HG02884 (cell line): Measurements from ENCODE around the gene CRYBB2.
"Not testable (repeated sequence)": the region's sequence is repeated elsewhere in the genome, so short reads cannot be mapped to it uniquely, and the experiment has no call there.

Experiments used
- ATAC-seq: cut with Tn5 transposase; IDR thresholded peaks from one replicate; pipeline ENCODE4 v1.9.1; 2021; ENCODE audit warnings: mild to moderate bottlenecking, moderate library complexity; ENCODE audit not compliant: unreplicated experiment

The CRYBB2 gene

GRCh38 chr22:25199731-25200520 is 19.5 kb upstream of the CRYBB2 start, which contains the start of gene CRYBB3:
CRYBB3 (plus strand) TSS chr22:25199858; CDS start chr22:25201397, 1,539 bp downstream.
- no peak for ATAC-seq

DNA sequence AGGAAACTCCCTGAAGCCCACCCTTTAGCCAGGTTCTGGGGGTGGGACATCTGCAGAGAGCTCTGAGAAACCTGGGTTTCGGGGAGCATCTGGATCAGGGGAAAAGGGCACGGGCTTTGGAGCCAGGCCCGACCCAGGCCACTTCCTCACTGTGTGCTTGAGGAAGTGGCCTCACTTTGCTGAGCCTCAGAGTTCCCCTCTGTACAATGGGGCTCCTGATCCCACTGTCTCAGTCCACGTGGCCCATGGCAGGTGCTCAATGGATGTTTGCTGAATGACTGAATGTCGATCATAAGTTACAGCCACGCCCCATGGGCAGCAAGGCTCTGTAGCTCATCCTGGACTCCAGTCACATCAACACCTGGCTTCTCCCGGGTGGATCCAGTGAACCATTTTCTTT is 18.5 kb upstream of the CRYBB2 start:
- ATAC-seq: no peak

DNA sequence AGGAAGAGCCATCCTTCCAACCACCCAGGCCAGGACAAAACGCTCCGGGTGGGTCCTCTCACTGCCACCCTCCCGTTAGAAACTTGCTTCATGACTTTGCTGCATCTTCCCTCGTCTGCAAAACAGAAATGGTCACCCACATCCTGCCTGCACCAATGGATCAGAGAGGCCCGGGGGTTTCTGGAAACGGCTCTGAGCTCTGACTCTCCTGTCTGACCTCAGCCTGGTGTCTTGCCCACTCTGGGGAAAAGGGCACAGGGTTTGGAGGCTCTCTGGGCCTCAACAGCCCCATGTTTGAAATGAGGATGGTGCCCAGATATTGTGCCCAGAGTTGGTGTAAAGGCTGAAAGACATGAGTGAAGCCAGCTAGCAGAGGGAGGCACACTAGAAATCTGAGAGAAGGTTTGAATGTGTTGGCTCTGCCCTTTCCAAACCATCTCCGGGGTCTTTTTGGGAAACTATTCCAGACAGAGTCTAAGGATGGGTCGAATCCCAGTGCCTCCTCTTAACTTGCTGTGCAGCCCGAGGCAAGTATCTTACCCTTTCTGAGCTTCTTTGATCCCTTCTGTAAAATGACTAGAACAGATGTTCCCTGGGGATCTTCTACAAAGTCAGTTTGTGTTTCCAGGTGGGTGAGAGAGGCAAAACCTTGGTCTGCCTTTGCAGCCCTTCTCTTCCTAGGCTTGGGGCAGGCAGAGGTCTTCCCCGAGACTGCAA is 17.7 kb upstream of the CRYBB2 start:
- ATAC-seq: no peak

GRCh38 chr22:25202290-25202921 is 17.0 kb upstream of the CRYBB2 start:
- no peak for ATAC-seq

DNA sequence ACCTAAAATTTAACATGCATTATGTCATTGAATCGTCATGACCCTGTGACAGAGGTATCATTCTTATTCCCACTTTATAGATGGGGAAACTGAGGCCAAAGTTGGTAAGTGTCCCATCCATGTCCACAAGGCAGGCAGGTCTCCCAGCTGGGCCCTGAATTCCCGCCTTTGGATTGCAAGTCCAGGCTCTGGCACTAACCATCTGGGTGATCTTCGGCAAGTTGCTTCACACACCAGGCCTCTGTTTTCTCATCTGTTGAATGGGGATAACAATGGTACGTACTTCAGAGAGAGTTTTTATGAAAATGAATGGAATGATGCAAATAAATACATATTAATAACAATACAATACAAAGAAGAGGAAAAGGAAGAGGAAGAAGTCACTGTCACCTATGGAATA is 16.4 kb upstream of the CRYBB2 start:
- no peak for ATAC-seq

GRCh38 chr22:25204547-25204946 is 14.9 kb upstream of the CRYBB2 start:
- ATAC-seq: not testable (repeated sequence)

GRCh38 chr22:25205847-25206246 is 13.6 kb upstream of the CRYBB2 start:
- ATAC-seq: no peak

- no peak for ATAC-seq
These were observed 12.4 kb upstream of the CRYBB2 start for GRCh38 chr22:25206998-25207397.

DNA sequence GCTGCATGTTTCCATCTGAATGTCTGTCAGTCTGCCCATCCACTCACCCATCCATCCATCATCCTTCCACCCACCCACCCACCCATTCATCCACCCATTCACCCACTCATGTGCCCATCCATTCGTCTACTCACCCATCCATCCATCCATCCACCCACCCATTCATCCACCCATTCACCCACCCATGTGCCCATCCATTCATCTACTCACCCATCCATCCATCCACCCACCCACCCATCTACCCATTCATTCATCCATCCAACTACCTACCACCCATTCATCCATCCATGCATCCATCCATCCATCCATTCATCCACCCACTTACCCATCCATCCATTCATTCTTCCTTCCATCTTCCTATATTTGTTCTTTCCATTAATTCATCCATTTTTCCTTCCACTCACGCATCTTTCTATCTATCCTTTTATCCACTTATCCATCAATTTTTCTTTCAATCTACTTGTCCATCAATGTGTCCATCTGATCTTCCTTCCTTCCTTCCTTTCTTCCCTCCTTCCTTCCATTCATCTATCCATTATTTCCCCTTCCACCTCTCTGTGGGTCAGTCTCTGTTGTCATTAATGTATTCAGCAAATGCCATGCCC is 11.8 kb upstream of the CRYBB2 start:
- no peak for ATAC-seq

DNA sequence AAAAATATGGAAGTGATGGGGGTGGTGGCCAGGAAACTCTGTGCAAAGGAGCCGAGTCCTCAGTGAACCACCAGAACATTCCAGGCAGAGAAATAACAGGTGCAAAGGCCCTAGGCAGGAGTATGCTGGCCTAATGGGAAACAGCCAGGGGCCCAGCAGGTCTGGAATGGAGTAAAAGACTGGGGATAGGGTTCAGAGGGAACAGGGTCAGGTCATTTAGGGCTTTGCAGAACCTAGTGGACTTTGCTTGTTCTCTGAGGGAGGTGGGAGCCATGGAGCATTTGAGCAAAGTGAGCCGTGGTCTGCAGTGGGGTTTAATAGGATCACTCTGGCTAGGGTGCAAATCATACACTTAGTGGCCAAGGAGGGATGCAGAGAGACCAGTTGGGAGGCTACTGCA is 11.1 kb upstream of the CRYBB2 start:
- ATAC-seq: no peak

DNA sequence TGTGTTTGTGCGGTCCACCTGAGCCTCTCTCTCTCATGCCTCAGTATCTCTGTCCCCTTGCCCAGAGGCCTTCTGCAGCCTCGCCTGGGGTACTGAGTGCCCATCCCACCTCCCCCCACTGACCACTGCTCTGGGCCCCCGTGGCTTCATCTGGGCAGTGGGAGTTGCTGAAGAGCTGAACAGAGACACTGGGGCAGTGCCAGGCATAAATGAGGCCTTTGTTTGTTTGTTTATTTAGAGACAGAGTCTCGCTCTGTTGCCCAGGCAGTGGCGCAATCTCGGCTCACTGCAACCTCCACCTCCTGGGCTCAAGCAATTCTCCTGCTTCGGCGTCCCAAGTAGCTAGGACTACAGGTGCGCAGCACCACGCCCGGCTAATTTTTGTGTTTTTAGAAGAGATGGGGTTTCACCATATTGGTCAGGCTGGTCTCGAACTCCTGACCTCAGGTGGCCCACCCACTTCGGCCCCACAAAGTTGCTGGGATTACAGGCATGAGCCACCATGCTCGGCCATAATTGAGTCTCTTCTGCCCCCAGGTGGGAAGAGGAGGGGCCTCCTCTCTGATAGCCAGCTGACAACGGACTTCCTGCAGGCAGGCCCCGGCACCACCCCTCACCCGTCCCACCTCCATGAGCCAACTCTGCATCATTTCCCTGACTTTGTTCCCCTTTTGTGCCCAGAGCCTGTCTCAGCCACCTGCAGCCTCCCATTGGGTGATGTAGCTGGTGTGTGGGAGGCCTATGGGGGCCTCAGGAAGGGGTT is 10.5 kb upstream of the CRYBB2 start:
- no peak for ATAC-seq

- no peak for ATAC-seq
These were observed 8.6 kb upstream of the CRYBB2 start for GRCh38 chr22:25210793-25211192.

DNA sequence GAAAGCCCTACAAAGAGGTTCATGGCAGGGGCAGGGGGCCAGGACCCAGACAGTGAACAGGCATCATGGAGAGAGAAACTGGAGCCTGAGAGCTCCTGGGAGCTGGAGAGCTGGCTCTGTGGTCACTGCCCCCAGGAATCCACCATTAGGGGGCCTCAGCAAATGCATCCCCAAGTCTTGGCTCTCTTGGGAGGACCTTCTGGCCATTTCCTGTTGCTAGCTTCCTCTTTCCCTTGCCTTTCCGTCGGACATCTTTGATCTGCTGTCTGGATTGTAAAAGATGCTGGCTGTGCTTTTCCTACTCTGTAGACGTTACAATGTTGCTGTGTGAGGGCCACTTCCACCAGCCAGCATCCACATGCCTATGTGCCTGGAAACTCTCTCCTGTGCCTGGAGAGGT is 7.1 kb upstream of the CRYBB2 start:
- ATAC-seq: no peak

DNA sequence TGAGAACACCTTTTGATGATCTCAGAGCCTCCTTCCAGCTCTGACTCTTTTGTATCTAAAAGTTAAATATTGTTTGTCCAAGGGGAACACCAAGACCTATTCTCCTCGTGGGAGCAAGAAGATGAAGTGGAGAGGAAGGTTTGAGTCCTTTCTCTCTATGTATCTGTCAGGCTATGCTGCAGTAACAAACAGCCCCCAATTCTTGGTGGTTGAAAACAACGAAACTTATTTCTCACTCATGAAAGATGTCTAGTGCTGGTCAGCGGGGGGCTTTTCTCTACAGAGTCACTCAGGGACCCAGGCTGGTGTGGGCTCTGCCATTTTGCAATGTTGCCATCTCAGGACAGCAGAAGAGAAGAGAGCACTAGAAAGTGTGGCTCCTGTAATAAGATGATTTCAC is 6.2 kb upstream of the CRYBB2 start:
- no peak for ATAC-seq

DNA sequence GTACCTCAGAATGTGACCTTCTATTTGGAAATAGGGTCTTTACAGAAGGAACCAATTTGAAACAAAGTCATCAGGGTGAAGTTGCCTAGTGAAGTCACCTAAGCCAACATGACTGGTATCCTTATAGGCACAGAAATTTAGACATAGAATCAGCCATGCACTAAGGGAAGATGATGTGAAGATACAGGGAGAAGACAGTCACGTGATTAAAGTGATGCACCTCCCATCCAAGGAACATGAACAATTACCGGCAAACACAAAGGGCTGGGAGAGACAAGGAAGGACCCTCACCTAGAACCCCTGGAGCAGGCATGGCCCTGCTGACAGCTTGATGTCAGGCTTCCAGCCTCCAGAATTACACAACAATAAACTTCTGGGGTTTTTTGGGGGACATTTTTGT is 3.2 kb upstream of the CRYBB2 start:
- ATAC-seq: no peak

DNA sequence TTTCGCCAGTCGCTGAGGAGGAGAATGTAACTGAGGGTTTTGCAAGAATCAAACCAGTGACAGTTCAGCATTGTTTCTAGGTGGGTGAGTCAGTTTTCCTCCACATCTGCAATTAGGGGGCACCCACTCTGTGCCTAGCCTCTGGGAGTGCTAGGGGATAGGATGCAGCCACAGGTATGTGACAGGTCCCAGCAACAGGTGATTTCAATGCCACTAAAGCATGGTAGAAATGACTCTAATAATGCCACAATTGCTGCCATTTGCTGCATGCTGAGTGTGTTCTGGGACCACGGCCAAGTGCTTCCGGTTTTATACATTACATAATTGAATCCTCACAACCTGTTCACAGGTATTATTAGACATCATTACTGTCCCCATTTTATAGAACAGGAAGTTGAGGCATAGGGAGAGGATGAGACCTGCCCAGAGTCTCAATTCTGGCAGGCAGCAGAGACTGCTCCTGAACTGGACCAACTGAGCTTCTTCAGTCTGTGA is 556 bp downstream of the CRYBB2 start:
- no peak for ATAC-seq

- no peak for ATAC-seq
These were observed 2.4 kb downstream of the CRYBB2 start for GRCh38 chr22:25221790-25222189.

DNA sequence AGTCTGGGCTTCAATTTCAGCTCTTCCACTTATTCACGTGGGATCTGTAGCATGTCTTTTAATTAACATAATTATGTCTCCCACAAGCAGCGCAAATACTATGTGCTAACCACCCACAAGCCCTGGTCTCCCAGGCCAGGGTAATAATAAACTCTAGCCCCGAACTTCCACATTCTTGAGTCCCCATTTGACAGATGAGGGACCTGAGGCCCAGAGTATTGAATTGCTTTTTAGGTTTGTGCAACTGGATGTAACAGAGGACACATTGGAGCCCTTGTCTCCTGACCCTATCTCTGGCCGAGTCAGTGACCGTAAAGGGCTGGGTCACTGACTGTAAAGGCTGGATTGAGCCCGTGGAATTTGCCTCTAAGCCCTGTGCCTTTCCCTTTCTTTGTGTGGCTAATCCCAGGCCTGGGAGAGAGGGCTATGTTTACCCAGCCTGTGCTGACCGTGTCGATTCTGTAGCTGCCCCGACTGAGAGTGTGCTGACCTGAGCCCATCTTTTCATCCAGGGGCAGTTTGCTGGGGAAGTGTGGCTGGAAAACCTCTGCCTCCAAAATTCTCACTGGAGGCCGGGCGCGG is 3.9 kb downstream of the CRYBB2 start:
- no peak for ATAC-seq

DNA sequence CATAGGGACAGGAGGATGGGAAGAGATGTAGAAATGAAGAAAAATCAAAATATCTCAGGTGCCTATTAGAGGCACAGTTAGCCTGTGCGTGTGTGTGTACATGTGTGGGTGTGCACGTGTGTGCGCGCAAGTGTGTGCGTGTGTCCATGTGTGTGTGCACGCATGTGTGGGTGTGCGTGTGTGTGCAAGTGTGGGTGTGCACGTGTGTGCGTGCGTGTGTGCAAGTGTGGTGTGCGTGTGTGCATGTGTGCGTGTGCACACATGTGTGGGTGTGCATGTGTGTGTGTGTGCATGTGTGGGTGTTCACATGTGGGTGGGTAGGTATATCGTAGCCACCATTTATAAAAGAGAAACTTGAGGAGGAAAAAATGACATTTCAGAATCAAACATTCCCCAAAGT is 9.4 kb downstream of the CRYBB2 start:
- ATAC-seq: no peak

- ATAC-seq: not testable (repeated sequence)
These were observed 11.3 kb downstream of the CRYBB2 start for GRCh38 chr22:25230760-25231159.
